Activated T-helper 9 cell treated with anti-CD3 and anti-CD28 coated beads, Interleukin-2, amount 50 U/mL, for 16 hours (primary cell): ENCODE results near the gene DAP3.
"Not testable (repeated sequence)": the region's sequence is repeated elsewhere in the genome, so short reads cannot be mapped to it uniquely, and the experiment has no call there.

ENCODE experiments used
- DNase-seq: peaks from one replicate; pipeline ENCODE4 v3.0.0-alpha.2; 2020; ENCODE audit warnings: low read depth

The DAP3 gene

GRCh38 chr1:155687705-155688323 is 1.1 kb upstream of the DAP3 start:
- DNase-seq = not testable (repeated sequence)

GRCh38 chr1:155688324-155689080 is 389 bp upstream of the DAP3 start, which contains the start of gene YY1AP1:
TSS of gene YY1AP1 (minus strand) at chr1:155688774. CDS start at chr1:155680436, 8,338 bp downstream.
- peak; percentile 85 for DNase-seq

- no peak for DNase-seq
These were observed 3.2 kb downstream of the DAP3 start for GRCh38 chr1:155691992-155692528.

GRCh38 chr1:155694167-155694566 is 5.3 kb downstream of the DAP3 start:
- DNase-seq = no peak

GRCh38 chr1:155695072-155695471 is 6.2 kb downstream of the DAP3 start:
- no peak for DNase-seq

GRCh38 chr1:155695608-155696007 is 6.7 kb downstream of the DAP3 start:
- DNase-seq = no peak

GRCh38 chr1:155696524-155696923 is 7.6 kb downstream of the DAP3 start:
- DNase-seq = no peak

GRCh38 chr1:155697046-155697445 is 8.2 kb downstream of the DAP3 start:
- DNase-seq = no peak

GRCh38 chr1:155697616-155698015 is 8.7 kb downstream of the DAP3 start:
- not testable (repeated sequence) for DNase-seq

GRCh38 chr1:155698382-155699038 is 9.6 kb downstream of the DAP3 start:
- DNase-seq = no peak

- not testable (repeated sequence) for DNase-seq
These were observed 10.2 kb downstream of the DAP3 start for GRCh38 chr1:155699062-155699461.

GRCh38 chr1:155701675-155702074 is 12.8 kb downstream of the DAP3 start:
- not testable (repeated sequence) for DNase-seq

- DNase-seq = no peak
These were observed 14.3 kb downstream of the DAP3 start for GRCh38 chr1:155703216-155703615.

GRCh38 chr1:155704414-155704813 is 15.5 kb downstream of the DAP3 start:
- DNase-seq = not testable (repeated sequence)

GRCh38 chr1:155706139-155706538 is 17.2 kb downstream of the DAP3 start:
- no peak for DNase-seq

- DNase-seq = no peak
These were observed 20.5 kb downstream of the DAP3 start for GRCh38 chr1:155709391-155709790.

- DNase-seq = not testable (repeated sequence)
These were observed 22.6 kb downstream of the DAP3 start for GRCh38 chr1:155711457-155711856.

- DNase-seq = not testable (repeated sequence)
These were observed 23.7 kb downstream of the DAP3 start for GRCh38 chr1:155712636-155713035.

GRCh38 chr1:155713075-155713474 is 24.2 kb downstream of the DAP3 start:
- no peak for DNase-seq

GRCh38 chr1:155715056-155715455 is 26.2 kb downstream of the DAP3 start:
- DNase-seq = not testable (repeated sequence)

GRCh38 chr1:155715777-155716176 is 26.9 kb downstream of the DAP3 start:
- DNase-seq = no peak

- no peak for DNase-seq
These were observed 28.1 kb downstream of the DAP3 start for GRCh38 chr1:155717041-155717440.
